ENCODE results near the gene TWIST2. TPM values are rescaled to one million over a fixed set of nuclear protein-coding genes. Genes with fewer than 3 reads are reported as not detected.

Gene TWIST2
- total and polyA plus RNA-seq, 8 donors = 0.58 to 58.0 (median 12.3) TPM

DNA sequence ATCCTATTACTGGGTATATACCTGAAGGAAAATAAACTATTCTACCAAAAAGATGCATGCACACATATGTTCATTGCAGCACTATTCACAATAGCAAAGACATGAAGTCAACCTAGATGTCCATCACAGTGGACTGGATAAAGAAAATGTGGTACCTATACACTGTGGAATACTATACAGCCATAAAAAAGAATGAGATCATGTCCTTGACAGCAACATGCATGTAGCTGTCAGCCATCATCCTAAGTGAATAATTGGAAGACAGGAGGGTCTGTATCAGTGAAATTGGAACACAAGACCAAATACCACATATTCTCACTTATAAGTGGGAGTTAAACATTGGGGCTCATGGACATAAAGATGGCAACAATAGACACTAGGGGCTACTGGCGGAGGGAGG lies 27.7 kb upstream of the TWIST2 start:
- H3K27ac ChIP-seq = no peak overlapping the region
- H3K4me1 ChIP-seq = no peaks in the 10 kb centered on the region
- H3K4me3 ChIP-seq = no peak overlapping the region
- H3K36me3 ChIP-seq = no peaks in the 10 kb centered on the region
- intact Hi-C loops (cut with DNase I; ENCODE audit: low total_unique reads) = no loop called here
- no peak for TF ChIP-seq POLR2AphosphoS5 (IDR thresholded peaks at IDR 0.05)
- TF ChIP-seq, protein P1, sequence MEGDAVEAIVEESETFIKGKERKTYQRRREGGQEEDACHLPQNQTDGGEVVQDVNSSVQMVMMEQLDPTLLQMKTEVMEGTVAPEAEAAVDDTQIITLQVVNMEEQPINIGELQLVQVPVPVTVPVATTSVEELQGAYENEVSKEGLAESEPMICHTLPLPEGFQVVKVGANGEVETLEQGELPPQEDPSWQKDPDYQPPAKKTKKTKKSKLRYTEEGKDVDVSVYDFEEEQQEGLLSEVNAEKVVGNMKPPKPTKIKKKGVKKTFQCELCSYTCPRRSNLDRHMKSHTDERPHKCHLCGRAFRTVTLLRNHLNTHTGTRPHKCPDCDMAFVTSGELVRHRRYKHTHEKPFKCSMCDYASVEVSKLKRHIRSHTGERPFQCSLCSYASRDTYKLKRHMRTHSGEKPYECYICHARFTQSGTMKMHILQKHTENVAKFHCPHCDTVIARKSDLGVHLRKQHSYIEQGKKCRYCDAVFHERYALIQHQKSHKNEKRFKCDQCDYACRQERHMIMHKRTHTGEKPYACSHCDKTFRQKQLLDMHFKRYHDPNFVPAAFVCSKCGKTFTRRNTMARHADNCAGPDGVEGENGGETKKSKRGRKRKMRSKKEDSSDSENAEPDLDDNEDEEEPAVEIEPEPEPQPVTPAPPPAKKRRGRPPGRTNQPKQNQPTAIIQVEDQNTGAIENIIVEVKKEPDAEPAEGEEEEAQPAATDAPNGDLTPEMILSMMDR (IDR thresholded peaks at IDR 0.05) = no peak
- TF ChIP-seq EP300 (IDR thresholded peaks at IDR 0.05) = no peak
- no peak for TF ChIP-seq POLR2A (IDR thresholded peaks at IDR 0.05)
- WGBS, 5 donors = 68 to 97% (median 78%) methylated on average over 1 of the region's 1 CpG
- DNase-seq = no peak
- H3K9me3 ChIP-seq = peaks cover 0 to 29% (median 20%) of the 10 kb centered on the region in 4 donors
- H3K27me3 ChIP-seq = peaks cover 0 to 40% (median 15%) of the 10 kb centered on the region in 3 donors

DNA sequence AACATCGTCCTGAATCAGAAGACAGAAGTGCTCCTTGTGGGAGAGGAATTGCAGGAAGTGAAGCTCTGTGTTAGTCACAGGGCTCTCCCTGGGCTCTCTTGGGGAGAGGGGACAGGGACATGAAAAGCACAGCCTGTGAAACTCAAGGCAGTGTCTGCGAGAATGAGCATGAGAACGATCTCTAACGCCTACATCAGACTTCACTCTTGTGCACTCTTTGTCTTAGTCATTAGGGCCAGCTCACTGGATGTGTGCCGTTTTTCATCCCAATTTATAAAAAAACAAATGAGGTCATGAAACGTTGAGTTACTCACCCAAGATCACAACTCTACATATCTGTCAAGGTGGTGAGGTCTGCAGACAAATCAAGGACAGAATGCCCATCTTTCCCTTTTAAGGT lies 27.0 kb upstream of the TWIST2 start:
- 70 to 81% (median 76%) methylated on average over 6 of the region's 6 CpGs for WGBS, 5 donors

DNA sequence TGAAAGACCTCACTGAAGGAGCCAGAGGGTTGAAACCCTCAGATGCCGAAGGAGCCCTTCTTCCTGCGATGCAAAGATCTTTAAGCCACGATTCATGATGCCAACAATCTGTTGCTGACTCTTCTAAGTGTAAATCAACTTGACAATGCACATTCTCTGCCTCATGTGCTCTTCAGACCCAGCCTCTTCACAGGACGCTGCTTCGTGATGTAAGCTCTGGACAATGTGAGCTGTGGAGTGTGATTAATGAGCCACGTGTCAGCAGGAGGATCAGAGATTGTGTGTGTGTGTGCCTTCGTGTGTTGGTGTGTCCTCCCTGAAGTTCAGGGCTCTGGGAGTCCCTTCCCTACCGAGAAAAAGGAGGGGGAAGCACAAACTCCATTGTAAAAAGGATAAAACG lies 26.5 kb upstream of the TWIST2 start:
- 52 to 60% (median 56%) methylated on average over 9 of the region's 9 CpGs for WGBS, 5 donors
- peak in 1 of 2 donors; percentile 22 for DNase-seq
- peaks cover 0 to 30% (median 20%) of the 10 kb centered on the region in 4 donors for H3K9me3 ChIP-seq
- H3K27me3 ChIP-seq = peaks cover 0 to 39% (median 15%) of the 10 kb centered on the region in 3 donors
- TF ChIP-seq, protein P1 (IDR thresholded peaks at IDR 0.05) = no peak
- TF ChIP-seq POLR2A (IDR thresholded peaks at IDR 0.05) (no peak), POLR2AphosphoS5 (IDR thresholded peaks at IDR 0.05) (no peak), EP300 (IDR thresholded peaks at IDR 0.05) (no peak)
- no peak overlapping the region for H3K27ac ChIP-seq
- no peak overlapping the region for H3K4me3 ChIP-seq
- no peaks in the 10 kb centered on the region for H3K4me1 ChIP-seq
- intact Hi-C loops (cut with DNase I; ENCODE audit: low total_unique reads) = no loop called here
- H3K36me3 ChIP-seq = no peaks in the 10 kb centered on the region

More for the DNA sequence above, 27.0 kb upstream of the TWIST2 start:
- TF ChIP-seq POLR2AphosphoS5 (IDR thresholded peaks at IDR 0.05) (no peak), EP300 (IDR thresholded peaks at IDR 0.05) (no peak), POLR2A (IDR thresholded peaks at IDR 0.05) (no peak)
- TF ChIP-seq, protein P1 (IDR thresholded peaks at IDR 0.05) = no peak
- intact Hi-C loops (cut with DNase I; ENCODE audit: low total_unique reads) = no loop called here
- Histone ChIP-seq H3K36me3 (no peaks in the 10 kb centered on the region), H3K9me3 (peaks cover 0 to 30% (median 20%) of the 10 kb centered on the region in 4 donors), H3K4me3 (no peak overlapping the region), H3K4me1 (no peaks in the 10 kb centered on the region), H3K27me3 (peaks cover 0 to 40% (median 15%) of the 10 kb centered on the region in 3 donors), H3K27ac (no peak overlapping the region)
- no peak for DNase-seq

DNA sequence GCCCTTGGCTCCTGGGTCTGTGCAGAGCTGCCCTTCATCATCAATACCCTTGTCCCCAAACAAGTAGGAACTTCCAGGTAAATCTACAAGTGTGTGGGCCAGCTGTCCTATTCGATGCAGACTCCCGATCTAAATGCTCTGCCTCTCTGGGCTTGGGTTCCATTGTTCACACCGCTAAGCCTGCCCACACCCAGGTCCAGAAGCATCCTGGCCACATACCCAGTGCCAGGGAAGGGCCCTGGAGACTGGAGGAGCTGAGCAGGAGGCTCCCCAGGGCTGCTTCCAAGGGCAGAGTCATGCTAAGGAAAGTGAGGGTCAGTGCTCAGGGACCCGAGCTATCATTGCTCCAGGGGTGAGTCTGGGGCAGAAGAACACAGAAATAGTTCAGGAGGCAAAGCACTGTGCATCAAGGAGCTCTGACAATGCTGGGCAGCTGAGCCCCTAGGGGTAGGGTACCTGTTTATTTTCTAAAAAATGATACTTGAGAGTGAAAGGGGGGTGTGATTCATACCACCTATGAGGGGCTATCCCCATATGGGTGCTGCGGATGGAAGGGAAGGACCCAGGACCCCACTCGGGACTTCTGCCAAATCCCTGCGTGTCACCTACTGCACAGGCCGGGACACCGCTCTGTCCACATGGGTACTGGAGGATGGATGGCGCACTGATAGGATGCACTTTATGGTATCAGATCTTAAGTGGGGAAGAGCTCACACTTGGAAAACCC lies 25.8 kb upstream of the TWIST2 start:
- no peak overlapping the region for H3K27ac ChIP-seq
- no peaks in the 10 kb centered on the region for H3K4me1 ChIP-seq
- H3K36me3 ChIP-seq = no peaks in the 10 kb centered on the region
- peaks cover 0 to 32% (median 15%) of the 10 kb centered on the region in 3 donors for H3K27me3 ChIP-seq
- no peak for DNase-seq
- no peak for TF ChIP-seq POLR2A (IDR thresholded peaks at IDR 0.05)
- no peak for TF ChIP-seq EP300 (IDR thresholded peaks at IDR 0.05)
- TF ChIP-seq POLR2AphosphoS5 (IDR thresholded peaks at IDR 0.05) = no peak
- TF ChIP-seq, protein P1 (IDR thresholded peaks at IDR 0.05) = no peak
- H3K9me3 ChIP-seq = peaks cover 0 to 30% (median 20%) of the 10 kb centered on the region in 4 donors
- no peak overlapping the region for H3K4me3 ChIP-seq
- WGBS, 5 donors = 75 to 76% (median 76%) methylated on average over 10 of the region's 10 CpGs
- intact Hi-C loops (cut with DNase I; ENCODE audit: low total_unique reads) = no loop called here

All from stomach (tissue), 9 donors.